NCI-H2196 treated with DMSO at 0.1 percent for 48 hours (cell line): Measurements from ENCODE around the gene TENT4A.

ENCODE experiments used
- DNase-seq: peaks from one replicate; lab custom pipeline; 2025; ENCODE audit not compliant: unreplicated experiment; lab: John Stamatoyannopoulos, UW

The TENT4A gene

DNA sequence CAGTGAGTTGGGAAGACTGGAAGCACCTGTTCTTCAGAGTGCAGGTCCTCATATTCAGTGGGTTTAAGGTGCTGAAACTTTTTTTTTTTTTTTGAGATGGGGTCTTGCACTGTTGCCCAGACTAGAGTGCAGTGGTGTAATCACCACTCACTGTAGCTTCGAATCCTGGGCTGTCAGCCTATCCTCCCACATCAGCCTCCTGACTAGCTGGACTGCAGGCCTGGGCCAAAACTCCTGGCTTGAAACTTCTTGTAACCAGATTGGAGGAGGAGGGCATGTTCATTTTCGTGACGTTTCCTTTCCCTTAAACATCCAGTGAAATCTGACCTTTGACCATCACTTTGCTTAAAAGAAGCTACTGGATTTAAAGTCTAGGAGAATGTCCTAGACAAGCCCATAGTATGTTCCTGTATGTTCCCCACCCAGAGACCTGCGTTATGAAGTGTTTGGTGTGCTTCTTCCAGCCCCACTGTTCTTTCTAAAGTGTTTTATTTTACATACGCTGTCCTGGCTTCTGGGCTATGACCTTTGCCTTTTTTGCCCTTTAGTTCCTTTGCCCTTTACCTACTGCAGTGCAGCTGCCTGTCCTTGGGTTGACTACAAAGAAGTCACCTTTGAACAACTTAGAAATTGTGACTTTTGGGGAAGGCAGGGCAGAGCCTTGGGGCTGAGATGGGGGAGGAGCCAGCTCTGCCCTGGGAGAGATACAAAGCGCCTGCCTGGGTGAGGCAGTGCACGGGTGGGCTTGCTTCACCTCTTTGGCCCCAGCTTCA lies 18.4 kb downstream of the TENT4A start:
- DNase-seq: no peak

DNA sequence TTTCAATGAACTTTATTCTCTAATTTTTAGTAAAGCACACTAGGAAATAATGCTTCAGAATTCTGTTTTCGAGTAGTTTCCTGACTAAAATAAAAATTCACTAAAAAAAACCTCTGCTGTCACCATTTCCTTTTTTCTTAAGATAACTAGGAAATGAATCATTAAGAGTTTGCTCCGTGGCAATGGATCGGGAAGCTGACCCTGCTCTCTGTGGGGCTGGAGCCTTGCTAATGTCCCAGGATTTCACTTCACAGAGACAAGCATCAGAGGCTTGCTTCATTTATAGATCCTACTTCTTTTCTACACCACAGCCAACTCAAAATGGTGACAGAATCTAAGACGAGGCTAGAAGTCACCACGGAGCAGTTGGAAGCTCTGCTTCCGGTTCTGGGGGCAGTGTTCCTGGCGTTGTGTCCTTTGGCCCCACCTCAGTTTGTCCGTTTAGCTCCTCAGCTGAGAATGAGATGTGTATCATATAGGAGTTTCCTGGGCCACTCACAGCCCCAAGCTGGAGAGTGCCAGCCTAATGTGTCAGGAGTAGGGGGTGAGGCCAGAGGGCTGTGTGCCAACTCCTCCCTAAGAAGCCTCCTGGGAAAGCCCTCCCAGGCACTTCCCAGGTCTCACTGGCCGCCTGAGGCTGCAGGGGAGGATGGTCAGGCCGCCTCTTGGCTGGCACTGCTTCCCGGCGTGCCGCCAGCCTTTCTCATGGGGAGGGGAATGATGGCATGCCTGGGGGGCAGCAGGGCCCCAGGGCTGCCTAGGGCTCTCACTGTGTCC lies 19.6 kb downstream of the TENT4A start:
- DNase-seq: no peak

DNA sequence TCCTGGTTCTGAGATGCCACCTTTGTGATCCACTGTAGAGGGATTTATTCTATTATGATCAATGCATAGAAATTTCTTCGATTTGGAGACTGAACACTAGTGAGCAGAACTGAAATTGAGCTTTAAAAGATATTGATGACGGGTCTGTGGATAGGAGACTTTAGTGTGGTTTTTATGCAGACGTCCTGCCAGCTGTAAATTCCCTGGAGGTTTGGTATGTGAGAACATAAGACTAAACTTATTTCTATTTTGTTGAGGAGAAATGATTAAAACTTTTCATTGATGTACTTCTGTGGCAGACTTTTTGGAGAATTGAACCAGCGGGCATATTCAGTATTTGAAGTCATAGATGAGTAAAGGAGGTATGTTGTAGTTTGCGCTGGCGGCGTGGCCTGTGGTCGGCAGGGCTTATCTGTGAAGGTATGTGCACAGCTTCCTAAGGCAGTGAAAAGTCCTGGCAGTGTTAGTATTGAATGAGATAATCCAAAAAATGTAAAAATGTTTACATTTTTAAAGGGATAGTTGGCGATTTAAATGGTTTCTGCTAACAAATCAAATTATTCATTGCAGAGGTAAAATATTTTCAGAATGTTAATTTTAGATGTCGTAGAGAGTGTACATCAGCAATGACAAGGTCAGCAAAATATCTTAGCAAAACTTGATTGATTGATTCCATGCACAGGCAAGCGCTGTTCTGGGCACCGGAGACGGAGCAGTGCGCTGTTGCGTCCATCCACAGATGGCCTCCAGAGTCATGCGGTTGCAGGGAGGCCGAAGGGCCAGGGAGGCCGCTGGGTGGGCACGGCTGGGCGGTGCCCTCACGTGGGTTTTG lies 20.4 kb downstream of the TENT4A start:
- no peak for DNase-seq

DNA sequence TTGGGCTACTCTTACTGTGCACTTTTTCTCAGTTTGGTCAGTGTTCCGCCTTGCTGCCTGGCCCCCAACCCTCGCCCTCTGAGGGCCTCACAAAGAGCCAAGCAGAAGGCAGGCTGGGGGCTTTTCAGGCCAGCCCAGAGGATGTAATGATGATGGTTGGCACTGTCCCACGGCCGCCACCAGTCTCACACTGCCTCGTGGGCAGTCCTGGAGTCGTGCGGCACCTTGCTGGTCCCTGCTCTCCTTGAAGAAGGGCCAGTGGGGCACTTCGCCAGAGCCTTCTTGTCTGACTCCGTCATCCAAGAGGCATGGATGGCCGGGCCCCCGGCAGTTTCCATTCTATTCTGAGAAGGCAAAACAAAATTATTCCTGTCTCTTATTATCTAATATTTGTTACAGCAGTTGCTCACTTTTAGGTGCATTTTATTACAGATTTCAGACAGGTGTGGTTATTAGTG lies 21.0 kb downstream of the TENT4A start:
- no peak for DNase-seq

DNA sequence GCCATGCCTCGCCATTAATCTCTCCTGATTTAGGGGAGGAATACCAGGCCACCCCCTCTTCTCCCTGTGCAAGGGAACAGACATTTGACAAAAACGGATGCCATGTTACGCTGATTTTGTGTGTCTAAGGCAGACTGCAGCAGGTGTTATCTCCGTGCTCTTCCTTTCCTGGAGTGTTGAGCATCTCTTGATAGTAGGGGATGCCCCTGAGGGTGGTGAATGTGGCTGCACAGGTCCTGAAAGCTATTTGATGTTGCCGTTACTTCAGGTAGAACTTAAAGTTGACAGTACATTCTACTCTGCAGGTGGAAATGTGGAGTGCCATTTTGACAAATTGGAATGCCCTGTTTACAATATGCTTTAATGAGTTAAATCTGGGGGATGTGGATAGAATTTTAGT lies 21.5 kb downstream of the TENT4A start:
- DNase-seq: no peak

DNA sequence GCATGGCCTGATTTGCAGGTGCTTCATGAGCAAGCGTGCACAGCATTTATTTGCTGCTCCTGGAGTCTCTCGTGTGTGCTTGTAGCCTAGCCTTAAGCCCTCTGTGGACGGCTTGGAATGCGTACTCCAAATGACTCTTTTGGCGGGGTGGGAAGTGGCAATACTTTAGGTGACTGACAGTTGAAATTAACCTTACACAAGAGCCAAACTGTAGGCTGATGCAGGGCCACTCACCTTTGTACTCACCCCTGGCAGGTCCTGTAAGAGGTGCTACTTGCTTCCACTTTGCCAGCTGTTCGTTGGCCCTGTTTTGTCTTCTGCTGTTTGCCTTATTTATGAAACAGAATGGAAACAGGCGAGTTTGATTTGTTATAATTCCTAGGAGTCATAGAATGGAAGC lies 22.9 kb downstream of the TENT4A start:
- no peak for DNase-seq

DNA sequence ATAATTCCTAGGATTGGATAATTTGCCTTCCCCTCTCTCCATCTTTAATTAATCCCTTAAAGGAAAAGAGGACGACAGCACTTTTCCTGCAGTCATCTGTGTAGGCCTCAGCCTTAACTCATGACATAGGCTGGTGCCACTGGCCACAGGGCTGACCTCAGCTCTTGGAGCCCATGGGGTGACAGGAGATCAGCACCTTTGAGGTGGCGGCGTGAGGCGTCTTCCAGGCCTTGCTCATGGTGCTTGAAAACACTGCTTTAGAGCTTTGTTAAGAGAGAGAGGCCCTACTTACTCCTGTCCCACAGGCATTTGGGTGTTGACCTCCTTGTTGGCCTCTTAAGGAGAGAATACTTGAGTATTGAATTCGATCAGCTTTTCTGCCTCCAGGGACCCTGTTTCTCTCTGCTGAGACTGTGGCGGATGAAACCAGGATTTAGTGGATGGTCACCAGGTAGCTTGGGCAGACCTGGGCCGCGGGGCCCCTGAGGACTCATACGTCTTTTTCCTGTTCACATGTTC lies 23.4 kb downstream of the TENT4A start:
- no peak for DNase-seq

DNA sequence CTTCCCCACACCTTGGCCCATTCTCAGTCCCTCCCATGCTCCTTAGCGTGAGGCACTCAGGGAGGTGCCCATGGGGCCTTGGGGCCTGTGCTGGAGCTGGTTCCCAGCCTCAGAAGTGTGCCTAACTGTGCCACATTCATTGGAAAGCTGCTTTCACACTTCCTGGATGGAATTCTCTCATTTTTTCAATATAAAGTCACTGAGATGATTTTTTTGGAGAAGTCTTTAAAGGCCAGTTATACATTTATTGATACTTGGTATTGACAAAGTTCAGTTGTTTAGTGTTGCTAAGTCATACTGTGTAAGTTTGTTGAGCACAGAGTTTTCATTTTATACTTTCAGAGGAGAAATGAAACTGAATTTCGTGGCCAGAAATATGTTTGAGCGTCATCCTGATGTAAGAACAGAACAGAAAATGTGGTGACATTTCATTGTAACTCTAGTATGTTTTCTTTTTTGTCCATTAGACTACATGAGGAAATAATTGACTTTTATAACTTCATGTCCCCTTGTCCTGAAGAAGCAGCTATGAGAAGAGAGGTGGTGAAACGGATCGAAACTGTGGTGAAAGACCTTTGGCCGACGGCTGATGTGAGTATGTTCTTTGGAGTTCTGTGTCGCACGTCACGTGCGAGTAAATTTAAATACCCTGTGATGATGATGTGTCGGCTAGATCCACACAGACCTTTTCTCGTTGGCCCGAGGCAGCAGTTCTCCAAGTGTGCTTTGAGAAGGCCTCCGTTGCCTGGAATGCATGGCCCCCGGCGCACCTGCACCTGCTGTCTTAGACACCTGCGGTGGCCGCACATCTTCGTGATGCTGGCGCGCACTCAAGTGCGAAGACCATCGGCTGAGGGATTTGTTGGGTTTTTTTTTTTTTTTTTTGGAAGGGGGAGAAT lies 24.1 kb downstream of the TENT4A start:
- DNase-seq: no peak

DNA sequence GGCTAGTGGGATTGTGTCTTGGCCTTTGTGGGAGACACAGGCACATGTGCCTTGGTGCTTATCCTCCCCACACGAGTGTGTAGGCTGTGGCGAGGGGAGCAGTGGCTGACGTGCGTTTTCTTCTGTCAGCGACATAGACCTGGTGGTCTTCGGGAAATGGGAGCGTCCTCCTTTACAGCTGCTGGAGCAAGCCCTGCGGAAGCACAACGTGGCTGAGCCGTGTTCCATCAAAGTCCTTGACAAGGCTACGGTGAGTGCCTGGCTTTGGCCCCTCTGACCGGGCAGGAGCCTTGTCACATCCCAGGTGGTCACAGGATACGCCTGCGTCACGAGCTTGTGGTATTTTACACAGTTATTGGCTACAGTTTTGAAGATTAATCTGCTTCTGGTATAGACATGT lies 26.4 kb downstream of the TENT4A start:
- DNase-seq: no peak

DNA sequence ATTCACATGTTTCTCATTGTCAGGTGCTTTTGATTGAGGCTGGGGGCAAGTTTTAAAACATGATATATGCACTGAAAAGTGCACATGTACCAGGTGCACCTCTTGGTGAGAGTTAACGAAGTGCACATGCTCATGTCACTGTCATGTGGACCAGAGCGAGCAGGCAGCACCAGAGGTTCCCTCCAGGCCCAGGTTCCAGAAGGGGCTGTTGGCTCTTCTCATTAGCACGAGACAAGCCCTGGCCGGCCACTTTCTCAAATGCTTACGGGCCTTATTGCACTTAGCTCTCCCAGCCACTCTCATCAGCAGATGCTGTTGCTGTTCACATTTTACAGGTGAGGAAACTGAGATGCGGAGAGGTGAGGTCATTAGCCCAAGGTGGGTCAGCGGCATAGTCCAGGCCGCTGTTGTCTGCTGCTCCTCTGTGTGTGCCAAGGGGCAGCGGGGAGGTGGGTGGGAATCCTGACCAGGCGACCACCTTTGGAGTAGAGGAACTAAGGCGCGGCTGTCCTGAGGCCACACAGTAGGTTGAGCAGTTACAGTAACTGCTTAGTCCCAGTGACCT lies 27.4 kb downstream of the TENT4A start:
- no peak for DNase-seq

DNA sequence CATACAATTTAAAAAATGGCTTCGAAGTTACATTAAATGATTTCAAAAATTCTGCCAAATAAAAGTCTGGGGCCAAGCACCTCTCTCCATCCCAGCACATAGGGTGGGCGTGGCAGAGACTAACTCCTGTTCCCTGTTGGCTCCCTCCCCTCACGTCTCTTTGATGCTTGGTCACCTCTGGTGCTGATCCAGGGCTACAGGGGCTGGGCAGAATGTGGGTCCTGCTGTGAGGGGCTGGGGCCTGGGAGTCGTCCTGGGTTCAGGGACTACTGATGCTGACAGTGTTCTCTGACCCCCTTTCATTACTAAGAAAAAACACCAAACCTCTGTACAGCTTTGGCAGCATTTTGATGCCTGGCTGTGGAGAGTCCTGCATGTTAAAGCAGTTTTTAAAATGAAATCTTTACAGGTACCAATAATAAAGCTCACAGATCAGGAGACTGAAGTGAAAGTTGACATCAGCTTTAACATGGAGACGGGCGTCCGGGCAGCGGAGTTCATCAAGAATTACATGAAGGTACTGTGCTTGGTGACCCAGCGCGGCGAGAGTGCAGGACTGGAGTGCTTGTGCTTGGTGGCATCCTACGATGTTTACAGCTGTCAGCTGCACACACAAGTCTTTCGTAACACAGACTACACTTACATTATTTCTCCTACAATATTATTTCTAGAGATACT lies 29.0 kb downstream of the TENT4A start:
- no peak for DNase-seq

DNA sequence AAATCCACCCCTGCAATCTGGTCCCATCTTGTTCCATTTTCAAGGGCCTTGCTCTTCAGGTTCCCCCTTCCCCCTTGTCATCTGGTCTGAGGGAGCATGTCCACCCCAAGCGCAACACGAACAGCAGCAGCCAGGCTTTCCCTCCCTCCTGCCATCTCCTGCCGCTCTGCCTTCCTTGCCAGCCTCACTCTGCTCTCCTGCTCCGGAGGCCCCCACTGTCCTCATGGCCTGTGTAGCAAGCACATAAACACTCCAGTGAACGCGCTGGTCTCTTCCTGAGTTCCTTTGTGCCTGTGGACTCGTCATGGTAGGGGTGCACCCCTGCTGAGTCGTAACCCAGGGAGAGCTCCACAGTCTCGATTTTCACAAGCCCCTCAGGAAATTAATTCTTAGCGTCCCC lies 29.9 kb downstream of the TENT4A start:
- DNase-seq: no peak

DNA sequence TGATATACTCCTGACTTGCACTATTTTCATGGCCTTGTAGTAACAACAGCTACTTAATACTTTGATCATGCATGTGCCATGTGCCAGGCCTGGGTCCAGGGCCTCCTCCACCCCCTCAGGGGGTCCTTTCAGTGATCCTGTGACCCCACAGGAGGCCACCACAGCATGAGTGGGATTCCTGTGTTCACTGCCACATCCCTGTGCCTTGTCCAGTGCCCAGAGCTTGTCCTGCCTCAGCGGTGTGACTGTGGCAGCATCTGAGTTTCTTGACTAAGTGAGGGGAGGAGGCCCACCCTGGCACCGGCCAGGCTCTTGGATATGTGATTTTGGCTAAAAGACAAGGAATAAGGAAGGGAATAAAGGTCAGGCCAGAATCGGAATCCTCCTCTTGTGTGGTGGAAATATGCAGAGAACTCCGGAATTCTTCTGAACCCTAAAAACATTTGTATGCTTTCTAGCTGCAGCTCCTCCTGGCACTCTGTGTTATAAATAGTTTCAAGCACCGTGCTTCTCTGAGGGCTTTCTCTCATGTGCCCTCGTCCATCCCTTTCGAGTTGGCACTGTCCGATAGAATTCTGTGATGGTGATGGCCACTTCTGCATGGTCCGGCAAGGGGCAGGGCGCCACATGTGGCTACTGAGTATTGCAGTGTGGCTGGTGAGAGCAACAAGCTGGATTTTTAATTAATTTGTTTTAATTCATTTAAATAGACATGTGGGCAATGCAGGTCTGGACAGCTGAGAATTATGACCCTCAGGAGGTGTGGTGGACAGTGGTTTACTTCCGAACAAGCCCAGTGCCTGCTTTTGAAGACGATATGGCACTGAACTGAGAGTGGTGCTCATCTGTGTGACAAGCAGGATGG lies 31.8 kb downstream of the TENT4A start:
- DNase-seq: no peak

DNA sequence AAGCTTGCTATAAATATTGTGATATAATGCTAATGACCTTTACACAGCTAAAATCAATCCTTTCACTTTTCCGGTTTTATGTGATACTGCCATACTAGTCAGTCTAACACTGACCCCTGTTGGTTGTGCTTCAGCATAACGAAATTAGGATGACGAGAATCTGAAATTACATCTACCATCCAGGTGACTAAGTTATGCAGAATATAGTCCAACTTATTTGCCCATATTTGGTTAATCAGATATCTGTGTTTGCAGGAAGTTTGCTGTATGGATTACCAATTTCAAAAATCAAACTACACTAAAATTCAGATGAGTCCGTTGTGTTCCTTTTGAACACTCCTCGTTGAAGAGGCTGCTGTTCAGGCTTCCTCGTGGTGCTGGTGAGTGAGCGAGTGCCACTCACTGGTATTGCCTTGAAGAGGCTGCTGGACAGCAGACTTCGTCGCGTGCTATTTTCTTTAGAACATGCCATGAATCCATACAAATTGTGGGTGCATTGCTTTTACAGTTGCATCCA lies 32.5 kb downstream of the TENT4A start:
- peak; percentile 23 for DNase-seq

DNA sequence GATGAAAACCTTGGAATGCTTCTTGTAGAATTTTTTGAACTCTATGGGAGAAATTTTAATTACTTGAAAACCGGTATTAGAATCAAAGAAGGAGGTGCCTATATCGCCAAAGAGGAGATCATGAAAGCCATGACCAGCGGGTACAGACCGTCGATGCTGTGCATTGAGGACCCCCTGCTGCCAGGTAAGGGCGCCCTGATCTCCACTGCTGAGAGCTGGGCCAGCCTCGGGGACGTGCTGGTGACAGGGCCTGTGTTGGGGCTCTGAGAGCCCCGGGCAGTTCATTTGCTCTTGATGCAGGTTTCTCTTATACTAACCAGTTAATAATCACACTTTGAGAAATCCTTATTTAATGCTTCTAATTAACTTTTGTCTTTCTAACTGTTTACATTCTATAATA lies 33.0 kb downstream of the TENT4A start:
- no peak for DNase-seq

DNA sequence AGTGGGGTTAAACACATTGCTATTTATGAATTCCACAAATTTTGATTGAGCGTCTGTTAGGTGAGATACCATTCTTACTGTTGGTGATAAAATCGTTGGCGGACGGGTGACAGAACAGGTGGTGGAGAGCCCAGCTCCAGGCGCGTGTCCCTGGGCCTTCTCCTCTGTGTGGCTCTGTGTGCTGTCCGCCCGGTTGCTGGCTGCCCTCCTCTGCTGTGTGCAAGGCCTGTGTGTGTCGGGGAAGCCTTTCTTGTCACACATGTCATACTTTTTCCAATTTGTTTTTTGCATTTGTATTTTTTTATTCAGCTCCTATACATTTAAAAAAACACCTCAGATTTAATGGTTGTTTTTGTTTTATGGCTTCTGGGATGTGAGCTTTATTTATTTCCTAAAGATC lies 33.9 kb downstream of the TENT4A start:
- no peak for DNase-seq

DNA sequence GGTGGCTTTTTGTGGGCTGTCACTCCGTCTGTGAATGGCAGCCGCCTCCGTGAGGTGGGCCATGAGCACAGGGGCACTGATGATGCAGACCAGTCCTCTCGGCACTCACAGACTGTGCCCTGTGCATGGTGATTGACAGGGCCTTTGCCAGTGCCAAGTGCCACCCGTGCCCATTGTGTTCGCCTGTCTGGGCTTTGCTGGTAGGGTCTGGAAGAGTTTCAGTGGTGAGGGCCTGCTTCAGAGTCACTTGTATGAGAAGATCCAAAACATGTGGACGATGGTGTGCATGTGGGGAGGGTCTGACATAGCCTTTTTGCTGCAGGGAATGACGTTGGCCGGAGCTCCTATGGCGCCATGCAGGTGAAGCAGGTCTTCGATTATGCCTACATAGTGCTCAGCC lies 34.9 kb downstream of the TENT4A start:
- DNase-seq: no peak

DNA sequence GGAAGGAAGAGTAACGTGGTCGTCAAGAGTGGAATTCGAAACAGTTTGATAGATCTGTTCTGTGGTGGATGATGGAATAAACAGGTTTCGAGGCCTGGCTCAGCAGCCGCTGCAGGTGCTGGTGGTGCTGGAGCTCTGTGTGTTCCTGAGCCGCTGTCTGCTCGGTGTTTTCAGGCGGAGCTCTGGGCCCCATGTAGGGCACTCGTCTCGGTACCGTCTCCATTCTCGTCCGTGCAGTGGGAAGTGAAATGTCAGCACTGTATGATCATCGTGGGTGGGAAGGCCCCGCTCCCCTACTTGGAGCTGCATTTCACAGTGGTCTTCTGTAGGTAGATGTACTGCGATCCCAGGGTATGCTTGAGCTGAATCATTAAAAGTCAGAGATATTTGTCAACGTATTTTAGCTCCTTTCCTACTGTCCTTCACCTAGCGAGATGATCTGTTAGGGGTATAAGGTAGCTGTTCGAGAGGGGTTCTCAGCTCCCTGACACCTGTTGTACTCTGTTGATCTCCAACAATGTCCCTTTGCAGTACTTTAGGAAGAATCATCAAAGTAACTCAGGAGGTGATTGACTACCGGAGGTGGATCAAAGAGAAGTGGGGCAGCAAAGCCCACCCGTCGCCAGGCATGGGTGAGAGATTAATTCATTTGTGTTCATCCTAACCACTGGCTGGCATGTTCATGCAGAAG lies 35.9 kb downstream of the TENT4A start:
- no peak for DNase-seq
